Measurements from ENCODE around the gene COL6A3. TPM values are rescaled to one million over a fixed set of nuclear protein-coding genes. Genes with fewer than 3 reads are reported as not detected.

The COL6A3 gene
- total RNA-seq, 1 experiment from 2014 or later = 1.2 TPM

- TF ChIP-seq POLR2AphosphoS5 (IDR thresholded peaks at IDR 0.05; ENCODE audit: low read depth, low read length) (peak; percentile 59; the same call in 1 of the 2 replicates), EZH2phosphoT487 (IDR thresholded peaks at IDR 0.05; ENCODE audit: borderline replicate concordance) (no peak), CBX3 (IDR thresholded peaks at IDR 0.05; ENCODE audit: low read depth) (peak; percentile 75; the same call in 1 of the 2 replicates)
Observed at GRCh38 chr2:237291138-237291792, 122.7 kb downstream of the COL6A3 start (continued).

- H3K4me1 ChIP-seq (ENCODE audit: control insufficient read depth in 1 of 2, insufficient read depth in 2 of 2, low read length in 2 of 2) = peaks cover 8 to 24% of the 10 kb centered on the region in 2 experiments
- ATAC-seq = no peak
- ChIA-PET RAD21 (ENCODE audit: low non-redundant PET in 1 of 2, low total read pairs in 2 of 2, uncharacterized antibody in 2 of 2, unreplicated experiment in 2 of 2) (no interaction called here), POLR2A (no interaction called here), CTCF (interaction anchor here (0.9 to 1.4 kb wide), 2 partner anchors 121 to 282 kb away, joined by 3 read pairs; no protein-coding TSS in a partner anchor)
- no TSS peak for BruUV-seq (replicated peaks)
- no peaks in the 10 kb centered on the region for H4K20me1 ChIP-seq (ENCODE audit: insufficient read depth)
- no peaks in the 10 kb centered on the region for H3K9me3 ChIP-seq (ENCODE audit: control insufficient read depth in 1 of 2, insufficient read depth in 1 of 2, low read depth in 1 of 2, low read length in 2 of 2)
- no peaks in the 10 kb centered on the region for H3K27me3 ChIP-seq (ENCODE audit: insufficient read depth, low read length)
- H3K9me2 ChIP-seq (ENCODE audit: insufficient read depth) = no peaks in the 10 kb centered on the region
- no peaks in the 10 kb centered on the region for H3K79me2 ChIP-seq (ENCODE audit: insufficient read depth, low read length)
- H3K4me2 ChIP-seq (ENCODE audit: low read length) = peak overlapping the region; percentile 2; the same call in 1 of the 2 replicates
- H2AFZ ChIP-seq (ENCODE audit: low read depth, low read length, poor library complexity, severe bottlenecking) = peak overlapping the region; percentile 92
- H3K9ac ChIP-seq (ENCODE audit: low read length) = no peak overlapping the region
- intact Hi-C loops (cut with micrococcal nuclease) = no loop called here
- TF ChIP-seq SP1 (IDR thresholded peaks at IDR 0.05; ENCODE audit: low read depth) (no peak), TCF7L2 (IDR thresholded peaks at IDR 0.05; ENCODE audit: borderline replicate concordance, extremely low read depth, insufficient read depth, insufficient read length) (no peak), SIN3A (IDR thresholded peaks at IDR 0.05; ENCODE audit: low read depth) (no peak), ATF3 (IDR thresholded peaks at IDR 0.05) (no peak)
- no peak overlapping the region for H3K4me3 ChIP-seq (replicated peaks in 1 of 2; ENCODE audit: low read depth in 1 of 2, low read length in 2 of 2)
- H3K36me3 ChIP-seq (ENCODE audit: control insufficient read depth in 1 of 2, insufficient read depth in 2 of 2, low read length in 2 of 2) = no peaks in the 10 kb centered on the region
- no peak overlapping the region for H3K27ac ChIP-seq (ENCODE audit: low read depth, low read length)
- no peak for DNase-seq (ENCODE audit: low read depth, low spot score)
Observed at GRCh38 chr2:237290261-237290660, 123.7 kb downstream of the COL6A3 start.

- Histone ChIP-seq H3K4me1 (ENCODE audit: control insufficient read depth in 1 of 2, insufficient read depth in 2 of 2, low read length in 2 of 2) (peaks cover 8 to 24% of the 10 kb centered on the region in 2 experiments), H4K20me1 (ENCODE audit: insufficient read depth) (no peaks in the 10 kb centered on the region), H3K27ac (ENCODE audit: low read depth, low read length) (no peak overlapping the region), H3K4me3 (replicated peaks in 1 of 2; ENCODE audit: low read depth in 1 of 2, low read length in 2 of 2) (no peak overlapping the region), H3K9ac (ENCODE audit: low read length) (no peak overlapping the region), H3K27me3 (ENCODE audit: insufficient read depth, low read length) (no peaks in the 10 kb centered on the region), H3K36me3 (ENCODE audit: control insufficient read depth in 1 of 2, insufficient read depth in 2 of 2, low read length in 2 of 2) (no peaks in the 10 kb centered on the region), H2AFZ (ENCODE audit: low read depth, low read length, poor library complexity, severe bottlenecking) (no peak overlapping the region), H3K9me2 (ENCODE audit: insufficient read depth) (no peaks in the 10 kb centered on the region), H3K9me3 (ENCODE audit: control insufficient read depth in 1 of 2, insufficient read depth in 1 of 2, low read depth in 1 of 2, low read length in 2 of 2) (no peaks in the 10 kb centered on the region), H3K4me2 (ENCODE audit: low read length) (no peak overlapping the region), H3K79me2 (ENCODE audit: insufficient read depth, low read length) (no peaks in the 10 kb centered on the region)
- CTCF ChIA-PET = no interaction called here
- RAD21 ChIA-PET (ENCODE audit: low non-redundant PET in 1 of 2, low total read pairs in 2 of 2, uncharacterized antibody in 2 of 2, unreplicated experiment in 2 of 2) = no interaction called here
- POLR2A ChIA-PET = interaction anchor here (0.8 kb wide), 1 partner anchor 15 kb away, joined by 3 read pairs; no protein-coding TSS in a partner anchor
- no TSS peak for BruUV-seq (replicated peaks)
- no peak for DNase-seq (ENCODE audit: low read depth, low spot score)
- intact Hi-C loops (cut with micrococcal nuclease) = no loop called here
- no peak for ATAC-seq
- no peak for TF ChIP-seq ZNF274 (IDR thresholded peaks at IDR 0.05; ENCODE audit: low read depth, low read length)
- no peak for TF ChIP-seq TCF7L2 (IDR thresholded peaks at IDR 0.05; ENCODE audit: borderline replicate concordance, extremely low read depth, insufficient read depth, insufficient read length)
- no peak for TF ChIP-seq POLR2A (IDR thresholded peaks at IDR 0.05; ENCODE audit: borderline replicate concordance, extremely low read depth, insufficient read depth, insufficient read length)
- no peak for TF ChIP-seq YY1 (IDR thresholded peaks at IDR 0.05; ENCODE audit: extremely low read depth, insufficient replicate concordance, low read depth, low read length)
- TF ChIP-seq CBX3 (IDR thresholded peaks at IDR 0.05; ENCODE audit: low read depth) = no peak
- TF ChIP-seq REST (IDR thresholded peaks at IDR 0.05; ENCODE audit: low read depth) = no peak
- TF ChIP-seq FOSL1 (IDR thresholded peaks at IDR 0.05; ENCODE audit: low read depth) = no peak
- TF ChIP-seq EZH2phosphoT487 (IDR thresholded peaks at IDR 0.05; ENCODE audit: borderline replicate concordance) = no peak
- no peak for TF ChIP-seq ZFX (IDR thresholded peaks at IDR 0.05)
- no peak for TF ChIP-seq SRF (IDR thresholded peaks at IDR 0.05; ENCODE audit: low read depth)
- TF ChIP-seq CEBPB (IDR thresholded peaks at IDR 0.05; ENCODE audit: low read depth) = no peak
Observed at GRCh38 chr2:237289139-237289538, 124.8 kb downstream of the COL6A3 start.
